Stimulated activated CD4-positive, alpha-beta T cell treated with anti-CD3 and anti-CD28 coated beads, TNF-alpha, amount 100 ng/mL, for 4 hours (primary cell): ENCODE data around the gene EFCAB8.
"Not testable (repeated sequence)": the region's sequence is repeated elsewhere in the genome, so short reads cannot be mapped to it uniquely, and the experiment has no call there.

ENCODE experiments used
- DNase-seq, 3 experiments: peaks; one replicate each; pipeline ENCODE4 v3.0.0-alpha.2; 2020; ENCODE audit warnings: low read depth in 3 of 3

Gene EFCAB8

DNA sequence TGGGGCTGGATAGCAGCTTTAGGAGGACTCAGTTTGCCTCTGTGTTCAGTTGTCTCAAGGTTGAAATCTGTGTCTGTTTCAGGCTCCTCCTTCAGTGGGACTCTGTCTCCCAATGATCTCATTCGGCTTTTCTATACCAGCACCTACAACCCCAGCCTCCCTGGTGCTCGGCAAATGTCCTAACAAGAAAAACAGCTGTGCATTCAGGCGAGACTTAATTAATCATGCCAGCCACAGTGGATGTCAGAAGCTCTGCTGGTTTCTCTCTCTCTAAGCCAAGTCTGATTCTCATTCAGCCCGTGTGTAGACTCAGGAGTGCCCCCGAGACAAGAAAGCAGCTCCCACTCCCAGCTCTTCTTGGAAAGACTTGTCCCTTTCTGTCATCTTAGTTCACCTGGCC, 98.7 kb downstream of the EFCAB8 start:
- no peak for DNase-seq

DNA sequence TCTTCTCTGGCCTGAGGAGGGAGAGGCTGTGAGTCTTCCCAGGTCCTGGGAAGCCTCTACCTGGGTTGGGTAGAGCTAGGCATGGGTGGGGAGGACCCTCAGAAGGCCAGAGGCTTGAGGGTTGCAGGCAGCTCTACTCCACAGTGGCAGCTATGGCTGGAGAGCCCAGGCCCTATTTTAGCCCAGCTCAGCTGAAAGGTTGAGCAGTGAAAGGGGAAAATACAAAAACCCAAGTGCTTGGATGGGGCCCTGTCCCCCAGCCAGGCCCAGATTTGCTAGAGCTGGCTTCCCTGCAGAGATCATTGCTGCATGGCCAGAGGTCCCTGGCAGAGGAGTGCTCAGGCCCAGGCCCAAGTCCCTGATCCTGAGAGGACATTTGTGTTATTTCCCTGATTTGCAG, 99.9 kb downstream of the EFCAB8 start:
- no peak for DNase-seq

- no peak for DNase-seq
Observed at GRCh38 chr20:32959351-32960221, 100.9 kb downstream of the EFCAB8 start.

DNA sequence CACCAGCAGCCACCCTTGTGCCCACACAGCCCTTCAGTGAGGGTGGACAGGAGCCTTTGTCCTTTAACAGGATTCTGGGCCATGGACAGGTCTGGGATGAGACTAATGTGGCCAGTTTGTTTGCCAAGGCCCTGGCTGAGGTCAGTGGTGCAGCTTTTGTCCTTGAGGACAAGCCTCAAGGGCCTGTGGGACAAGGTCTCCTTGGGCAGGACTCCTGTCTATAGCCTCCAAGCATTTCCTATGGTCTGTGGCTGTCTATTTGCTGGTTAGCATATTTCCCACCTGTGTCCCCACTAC, 101.4 kb downstream of the EFCAB8 start:
- no peak for DNase-seq

- no peak for DNase-seq
Observed at GRCh38 chr20:32960849-32961731, 102.4 kb downstream of the EFCAB8 start.

DNA sequence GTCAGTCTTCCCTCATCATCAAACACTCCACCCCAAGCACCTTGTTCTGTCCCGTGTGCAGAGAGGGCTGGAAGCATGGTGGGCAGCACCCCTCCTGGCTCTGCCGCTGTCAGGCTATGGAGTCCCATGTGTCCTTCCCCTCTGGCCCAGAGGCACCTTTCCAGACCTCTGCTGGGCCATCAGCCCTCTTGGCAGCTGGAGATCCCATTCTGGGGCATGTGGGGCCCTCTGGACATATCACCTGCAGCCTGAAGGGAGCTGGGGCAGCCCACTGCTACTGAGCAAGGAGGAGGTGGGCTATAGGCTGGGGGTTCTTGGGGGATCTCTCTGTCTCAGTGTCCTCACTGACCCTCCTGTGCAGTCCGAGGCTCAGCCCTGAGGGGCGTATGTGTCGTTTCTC, 103.3 kb downstream of the EFCAB8 start:
- no peak for DNase-seq

DNA sequence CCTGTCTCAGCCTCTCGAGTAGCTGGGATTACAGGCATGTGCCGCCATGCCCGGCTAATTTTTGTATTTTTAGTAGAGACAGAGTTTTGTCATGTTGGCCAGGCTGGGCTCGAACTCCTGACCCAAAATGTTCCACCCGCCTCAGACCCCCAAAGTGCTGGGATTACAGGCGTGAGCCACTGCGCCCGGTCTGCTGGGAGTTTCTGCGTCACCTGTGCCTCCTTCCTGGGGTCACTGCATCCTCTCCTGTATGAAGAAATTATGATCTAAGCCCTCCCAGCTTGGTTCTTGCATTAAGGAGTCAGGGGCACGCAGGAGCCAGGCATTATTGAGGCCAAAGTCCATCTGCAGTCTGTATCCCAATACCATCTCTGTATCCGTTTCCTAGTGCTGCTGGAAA, 103.9 kb downstream of the EFCAB8 start:
- not testable (repeated sequence) for DNase-seq

GRCh38 chr20:32963176-32963575, 104.5 kb downstream of the EFCAB8 start:
- DNase-seq, result no peak

DNA sequence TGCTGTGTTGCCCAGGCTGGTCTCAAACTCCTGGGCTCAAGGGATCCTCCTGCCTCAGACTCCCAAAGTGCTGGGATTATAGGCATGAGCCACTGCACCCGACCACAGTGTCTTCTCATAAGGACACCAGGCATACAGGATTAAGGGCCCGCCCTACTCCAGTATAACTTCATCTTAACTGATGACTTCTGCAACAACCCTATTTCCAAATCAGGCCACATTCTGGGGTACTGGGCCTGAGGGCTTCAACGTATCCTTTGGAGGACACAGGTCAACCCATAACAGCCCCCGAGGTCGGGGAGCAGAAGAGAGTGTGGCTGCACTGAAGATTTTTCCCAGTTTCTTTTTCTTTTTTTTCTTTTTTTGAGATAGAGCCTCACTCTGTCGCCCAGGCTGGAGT, 105.9 kb downstream of the EFCAB8 start:
- DNase-seq, result no peak

- DNase-seq, result no peak
Observed at GRCh38 chr20:32965115-32965514, 106.4 kb downstream of the EFCAB8 start.

DNA sequence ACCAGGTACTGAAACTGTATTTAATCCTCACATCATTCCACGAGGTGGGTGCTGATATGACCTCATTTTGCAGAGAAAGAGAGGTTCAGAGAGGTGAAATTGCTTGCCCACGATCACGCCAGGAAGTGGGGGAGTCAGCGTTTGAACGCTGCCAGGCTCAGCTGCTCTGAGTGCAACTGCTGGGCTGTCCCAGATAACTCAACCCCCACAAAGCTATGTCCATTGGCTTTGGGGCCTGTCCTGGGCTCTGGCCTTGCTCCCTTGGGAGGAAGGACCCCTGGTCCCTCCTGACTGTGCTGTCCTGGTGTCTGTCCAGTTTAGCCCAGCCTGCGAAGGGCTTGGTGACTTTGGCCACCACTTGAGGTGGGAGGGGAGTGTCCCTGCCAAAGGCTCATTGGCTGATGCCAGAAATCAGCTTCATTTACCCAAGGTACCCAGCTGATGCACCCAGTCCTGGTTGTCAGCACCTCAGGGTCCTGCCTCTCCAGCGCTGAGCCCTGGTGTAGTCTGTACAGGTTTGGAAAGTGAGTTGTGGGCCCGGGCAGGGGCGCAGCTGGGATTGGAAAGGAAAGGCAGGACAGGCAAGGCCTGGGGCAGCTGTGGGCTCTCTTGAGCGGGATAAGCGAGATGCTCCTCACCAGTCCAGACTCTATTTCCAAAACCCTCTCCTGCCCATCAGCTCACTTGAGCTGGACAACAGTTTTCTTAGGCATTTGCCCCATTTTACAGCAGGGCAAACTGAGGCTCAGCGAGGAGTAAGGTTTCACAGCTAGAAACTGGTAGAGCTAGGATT, 107.1 kb downstream of the EFCAB8 start:
- no peak for DNase-seq

DNA sequence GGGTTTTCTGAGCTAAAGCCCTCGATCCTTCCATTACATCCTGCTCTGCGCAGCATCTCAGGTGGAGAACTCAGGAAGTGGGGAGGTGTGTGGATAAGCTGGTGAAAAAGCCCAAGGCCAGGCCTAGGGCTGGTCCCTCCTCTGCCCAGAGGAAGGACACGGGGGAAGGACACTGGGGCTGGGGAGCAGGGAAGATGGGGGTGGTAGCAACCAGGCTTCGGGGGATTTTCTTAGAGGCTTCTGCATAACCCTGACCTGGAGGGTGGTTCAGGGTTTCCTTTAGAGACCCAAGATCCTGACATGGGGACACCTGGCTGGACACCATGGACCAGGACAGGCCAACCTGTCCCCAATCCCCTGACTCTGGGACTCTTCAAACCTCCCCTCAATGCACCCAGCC, 107.7 kb downstream of the EFCAB8 start:
- no peak for DNase-seq

DNA sequence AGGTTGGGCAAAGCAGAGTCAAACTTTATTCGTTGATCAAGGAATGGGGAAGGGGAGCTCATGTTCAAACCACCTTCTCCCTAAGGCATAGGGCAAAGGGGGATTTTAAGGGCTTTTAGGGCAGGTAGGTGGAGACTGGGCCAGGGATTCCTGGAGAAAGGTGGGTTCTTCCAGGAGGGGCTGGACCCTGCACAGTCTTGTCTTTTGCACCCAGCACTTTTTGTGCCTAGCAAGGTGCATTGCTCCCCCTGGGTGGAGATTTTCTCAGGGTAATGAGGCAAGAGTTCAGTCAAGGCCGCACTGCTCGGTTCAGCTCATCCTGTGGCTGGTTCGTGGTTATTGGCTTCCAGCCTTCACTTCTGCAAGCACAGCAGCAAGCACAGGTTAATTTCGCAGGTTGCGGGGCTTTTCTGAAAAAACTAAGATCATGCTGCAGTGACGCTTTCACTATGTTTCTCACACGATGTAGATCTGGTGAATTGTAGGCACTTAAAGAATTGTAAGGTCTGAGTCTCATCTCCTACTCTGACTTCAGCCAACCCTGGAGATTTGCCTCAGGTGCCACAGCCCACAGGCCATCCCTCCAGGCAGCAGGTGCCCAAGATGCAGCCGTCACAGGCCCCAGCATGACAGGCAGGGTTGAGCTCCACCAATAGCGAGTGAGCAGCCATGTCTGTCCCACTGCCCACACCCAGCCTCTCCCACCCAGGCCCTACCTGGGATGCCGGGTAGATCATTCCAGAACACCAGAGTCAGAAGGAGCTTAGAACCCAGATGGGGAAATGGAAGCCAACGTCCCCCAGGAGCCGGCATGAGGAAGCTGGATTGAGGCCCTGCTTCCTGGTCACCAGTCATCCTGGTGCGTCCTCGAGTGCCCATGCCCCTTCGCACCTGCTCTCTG, 108.4 kb downstream of the EFCAB8 start:
- no peak for DNase-seq

DNA sequence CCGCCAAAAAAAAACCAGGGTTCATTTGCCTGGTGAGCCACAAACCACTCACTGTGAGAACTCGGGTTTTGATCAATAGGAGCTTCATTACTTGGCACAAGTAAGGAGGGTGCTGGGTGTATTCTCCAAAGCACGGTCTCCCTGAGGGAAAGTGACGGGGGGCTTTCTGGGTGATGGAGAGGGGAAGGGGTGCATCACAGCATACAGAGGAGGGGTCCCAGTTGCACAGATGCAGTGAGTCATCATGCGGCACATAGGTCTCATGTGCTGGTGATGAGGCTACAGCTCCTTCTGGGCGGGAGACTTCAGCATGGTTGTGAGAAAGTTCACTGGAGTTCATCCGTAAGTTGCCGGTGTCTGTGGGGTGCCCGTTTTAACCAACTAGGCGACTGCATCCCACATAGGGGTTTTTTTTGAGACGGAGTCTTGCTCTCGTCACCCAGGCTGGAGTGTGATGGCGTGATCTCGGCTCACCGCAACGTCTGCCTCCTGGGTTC, 109.3 kb downstream of the EFCAB8 start:
- DNase-seq, result no peak

DNA sequence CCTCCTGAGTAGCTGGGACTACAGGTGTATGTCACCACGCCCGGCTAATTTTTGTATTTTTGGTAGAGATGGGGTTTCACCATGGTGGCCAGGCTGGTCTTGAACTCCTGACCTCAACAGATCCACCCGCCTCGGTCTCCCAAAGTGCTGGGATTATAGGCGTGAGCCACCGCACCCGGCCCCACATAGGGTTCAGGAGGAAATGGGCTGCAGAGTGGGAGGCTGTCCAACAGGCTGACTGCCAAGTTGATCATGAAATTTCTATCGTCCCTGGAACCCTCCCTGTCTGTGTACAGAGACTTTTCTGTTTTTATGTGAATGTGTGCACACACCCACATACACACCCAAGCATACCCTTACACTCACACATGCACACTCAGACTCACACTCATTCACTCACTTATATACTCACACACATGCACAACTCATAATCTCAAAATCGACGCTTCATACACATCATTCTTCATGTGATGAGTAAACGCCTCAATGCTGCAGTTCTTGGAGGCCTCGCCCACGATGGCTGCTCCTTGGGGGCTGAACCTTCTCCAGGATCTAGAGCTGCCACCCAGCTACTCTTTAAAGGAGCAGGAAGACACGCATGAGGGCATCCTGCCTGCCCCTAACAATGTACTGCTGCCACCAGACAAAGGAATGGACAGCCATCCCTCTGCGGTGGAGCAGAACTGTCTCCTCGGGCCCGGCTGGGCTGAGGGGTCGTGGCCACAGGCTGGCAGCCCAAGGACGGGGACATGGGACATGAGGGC, 109.9 kb downstream of the EFCAB8 start:
- no peak for DNase-seq

DNA sequence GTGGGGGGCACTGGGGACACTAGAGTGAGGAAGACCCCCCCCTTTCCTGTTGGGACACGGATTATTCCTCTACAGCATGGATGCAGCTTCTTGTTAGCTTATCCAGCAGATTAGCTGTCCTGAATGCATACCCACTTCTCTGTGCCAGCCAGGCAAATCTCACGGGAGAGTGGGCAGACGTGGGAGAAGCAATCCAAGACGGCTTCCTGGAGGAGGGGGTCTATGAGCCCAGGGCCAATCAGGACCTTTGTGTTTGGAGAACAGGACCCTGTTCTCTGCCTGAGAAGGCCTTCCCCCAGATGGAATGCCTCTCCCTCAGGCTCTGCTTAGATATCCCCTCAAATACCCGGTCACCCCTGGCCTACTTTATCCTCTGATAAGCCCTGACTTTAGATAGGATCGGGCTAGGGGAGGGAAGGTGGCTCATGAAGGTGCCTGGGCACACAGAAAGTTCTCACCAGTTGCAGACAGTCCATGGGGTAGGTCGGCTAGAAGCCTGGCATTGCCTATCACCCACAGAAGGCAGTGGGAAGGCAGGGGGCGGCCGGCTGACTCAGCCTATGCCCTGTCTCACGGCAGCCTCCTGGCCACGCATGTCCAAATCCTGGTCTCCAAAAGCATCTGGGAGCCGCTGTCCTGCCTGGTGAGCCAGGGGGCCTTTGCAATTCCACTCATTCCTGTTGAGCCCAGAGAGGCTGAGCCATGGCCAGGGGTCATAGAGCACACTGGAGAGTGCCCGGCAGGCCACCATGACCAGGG, 110.8 kb downstream of the EFCAB8 start:
- no peak for DNase-seq

DNA sequence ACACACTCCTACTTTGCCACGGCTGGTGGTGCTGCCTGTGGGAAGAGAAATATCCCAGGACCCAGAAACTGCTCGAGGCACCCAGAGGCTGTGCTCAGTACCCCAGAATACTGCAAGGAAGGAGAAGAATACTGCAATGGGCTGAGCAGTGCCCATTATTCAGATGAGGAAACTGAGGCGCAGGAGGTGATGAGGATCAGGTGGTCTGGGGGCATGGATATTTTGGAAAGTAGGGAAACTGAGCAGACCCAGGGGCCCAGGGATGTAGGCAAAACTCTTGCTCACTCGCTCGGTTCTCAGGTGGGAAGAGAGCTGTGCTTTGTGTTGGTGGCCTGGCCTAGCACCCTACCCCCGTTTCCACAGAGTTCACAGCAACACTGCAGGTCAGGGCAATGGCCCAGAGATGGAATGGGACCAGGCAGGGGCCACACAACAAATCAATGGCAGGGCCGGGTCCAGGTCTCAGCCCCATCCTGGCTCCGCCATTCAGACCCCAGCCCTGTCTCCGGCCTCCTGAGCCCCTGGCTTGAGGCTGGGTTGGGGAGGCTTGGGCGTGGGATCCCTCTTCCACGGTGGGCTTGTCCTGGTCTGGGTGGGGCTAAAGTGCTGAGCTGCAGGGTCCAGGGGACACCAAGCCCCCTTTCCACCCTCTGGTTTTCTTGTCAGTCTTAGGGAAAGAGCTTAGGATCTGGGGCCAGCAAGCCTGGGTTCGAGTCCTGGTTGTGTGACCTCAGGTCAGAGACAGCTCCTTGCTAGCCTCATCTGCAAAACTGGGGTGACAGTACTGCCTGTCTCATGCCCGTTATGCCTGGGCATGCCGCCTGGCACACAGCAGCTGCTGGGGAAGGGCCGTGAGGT, 111.6 kb downstream of the EFCAB8 start:
- DNase-seq, result no peak

- DNase-seq, result no peak
Observed at GRCh38 chr20:32970973-32971300, 112.2 kb downstream of the EFCAB8 start.

DNA sequence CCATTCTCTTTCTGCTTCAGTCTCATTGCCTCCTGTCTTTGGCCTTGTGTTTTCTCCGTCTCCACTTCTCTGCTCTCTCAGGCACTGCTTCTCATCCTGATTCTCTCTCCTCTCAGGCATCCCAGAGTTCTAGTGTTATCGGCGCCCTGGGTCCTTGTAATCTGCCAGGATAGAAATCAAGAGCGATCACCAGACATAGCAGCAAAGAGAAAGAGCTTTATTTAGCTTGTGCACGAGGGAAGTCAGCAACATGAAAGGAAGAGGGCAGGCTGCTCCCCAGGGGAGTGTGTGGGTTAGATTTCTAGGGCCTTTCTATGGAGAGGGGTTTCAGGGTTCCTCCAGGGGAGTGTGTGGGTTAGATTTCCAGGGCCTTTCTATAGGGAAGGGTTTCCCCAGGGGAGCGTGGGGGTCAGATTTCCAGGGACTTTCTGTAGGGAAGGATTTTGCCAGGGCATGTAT, 113.0 kb downstream of the EFCAB8 start:
- DNase-seq, result no peak
